OCI-LY7 (cell line): ENCODE measurements around the gene RIMKLB. TPM values are rescaled to one million over a fixed set of nuclear protein-coding genes. Genes with fewer than 3 reads are reported as not detected.

Source experiments
- Bru-seq: library from RNA; stranded (reverse); fragments of 400-500 nt; gene quantifications from one replicate; lab custom pipeline; 2021; lab: Mats Ljungman, UMichigan
- BruChase-seq, 2 experiments: library from RNA; stranded (reverse); fragments of 400-500 nt; gene quantifications; one replicate each; lab custom pipeline; 2021; lab: Mats Ljungman, UMichigan
- BruUV-seq: library from RNA; stranded (reverse); fragments of 400-500 nt; replicated peaks from 2 replicates; lab custom pipeline; 2021; lab: Mats Ljungman, UMichigan
- CTCF ChIA-PET: fragments of 300-600 bp; sonication (Branson Sonifier 250); formaldehyde crosslinking; loops from one replicate; lab custom pipeline; 2022; ENCODE audit warnings: antibody characterized with exemption; ENCODE audit not compliant: unreplicated experiment; lab: Charles Lee
- POLR2A ChIA-PET: fragments of 300-600 bp; sonication (Branson Sonifier 250); formaldehyde crosslinking; loops from one replicate; lab custom pipeline; 2022; ENCODE audit warnings: antibody characterized with exemption; lab: Charles Lee
- DNase-seq: peaks from one replicate; pipeline ENCODE4 v3.0.0-alpha.2; 2015; ENCODE audit warnings: low spot score
- H2AFZ ChIP-seq: fragments of 200-600 bp; sonication (generic), shearing (Covaris generic); 2 replicates; pipeline ENCODE4 v1.6.1; 2014; ENCODE audit warnings: mild to moderate bottlenecking, antibody characterized with exemption, low read length, moderate library complexity
- H3K27ac ChIP-seq: fragments of 200-600 bp; sonication (generic); 2 replicates; pipeline ENCODE4 v1.5.1; 2014; ENCODE audit warnings: mixed run types, low read depth, mild to moderate bottlenecking, moderate library complexity, low read length, inconsistent platforms; ENCODE audit not compliant: poor library complexity, severe bottlenecking
- H3K36me3 ChIP-seq: fragments of 200-600 bp; sonication (generic); 2 replicates; pipeline ENCODE4 v1.6.1; 2014; ENCODE audit warnings: mild to moderate bottlenecking, antibody characterized with exemption, low read length, moderate library complexity, mixed read lengths; ENCODE audit not compliant: insufficient read depth
- H3K4me1 ChIP-seq: fragments of 200-600 bp; sonication (generic); 2 replicates; pipeline ENCODE4 v1.5.1; 2014; ENCODE audit warnings: mild to moderate bottlenecking, low read length; ENCODE audit not compliant: insufficient read depth, poor library complexity, severe bottlenecking
- H3K4me2 ChIP-seq: fragments of 200-600 bp; sonication (generic); 2 replicates; pipeline ENCODE4 v1.6.1; 2014; ENCODE audit warnings: mild to moderate bottlenecking, low read length
- H3K4me3 ChIP-seq: fragments of 200-600 bp; sonication (generic); 2 replicates; pipeline ENCODE4 v1.5.1; 2014; ENCODE audit warnings: mild to moderate bottlenecking, low read depth, low read length; ENCODE audit not compliant: poor library complexity, severe bottlenecking
- H3K79me2 ChIP-seq: fragments of 200-600 bp; sonication (generic); 2 replicates; pipeline ENCODE4 v1.6.1; 2016; ENCODE audit warnings: low read depth, mild to moderate bottlenecking, low read length, moderate library complexity, mixed read lengths; ENCODE audit not compliant: insufficient read depth
- H3K9me2 ChIP-seq: fragments of 200-600 bp; sonication (generic); 2 replicates; pipeline ENCODE4 v1.6.1; 2016; ENCODE audit warnings: mild to moderate bottlenecking, low read length, mixed read lengths; ENCODE audit not compliant: insufficient read depth
- H3K9me3 ChIP-seq: fragments of 200-600 bp; sonication (generic); 2 replicates; pipeline ENCODE4 v1.6.1; 2014; ENCODE audit warnings: mild to moderate bottlenecking, mixed run types, low read length, mixed read lengths
- H4K20me1 ChIP-seq: fragments of 200-600 bp; sonication (generic); 2 replicates; pipeline ENCODE4 v1.6.1; 2014; ENCODE audit warnings: mild to moderate bottlenecking, antibody characterized with exemption, low read length, moderate library complexity, mixed read lengths; ENCODE audit not compliant: insufficient read depth
- EZH2phosphoT487 ChIP-seq: fragments of 200-600 bp; sonication (generic); IDR thresholded peaks from 2 replicates; pipeline ENCODE4 v1.6.1; 2018; ENCODE audit warnings: low read depth, borderline replicate concordance, mild to moderate bottlenecking, mixed run types, antibody characterized with exemption, low read length, moderate library complexity, mixed read lengths
- intact Hi-C: fragments of 100-400 bp; cut with micrococcal nuclease; formaldehyde crosslinking; loops from one replicate; pipeline ENCODE4 v1.10.0; 2022; ENCODE audit not compliant: unreplicated experiment
- long read RNA-seq: library from polyadenylated mRNA; stranded (forward); transcript quantifications from one replicate; pipeline ENCODE4 v2.0.0, GENCODE V29; 2022
- total RNA-seq, 2 experiments: library from RNA; depleted of rRNA in 1 of 2; stranded (reverse); fragments of >200 nt in 1 of 2; shearing (Covaris generic) in 1 of 2; gene quantifications; 2 replicates each; pipeline ENCODE4 v1.2.3, GENCODE V29; 2014 to 2022
- TF ChIP-seq, protein P1 (sequence below): fragments of 200-600 bp; sonication (generic); conservative IDR thresholded peaks from 2 replicates; pipeline ENCODE4 v1.5.1; 2014; ENCODE audit warnings: mild to moderate bottlenecking, antibody characterized with exemption, low read length, moderate library complexity, mixed read lengths

Gene RIMKLB
- total RNA-seq (2014; rRNA removed; shearing (Covaris generic)) (109 and 117 TPM in 2 replicates), total RNA-seq (2022) (84.6 and 122 TPM in 2 replicates), Bru-seq, nascent RNA (percentile 90 among the genes with signal in this experiment), BruChase-seq, experiment 1, labeled RNA remaining after a 6-hour chase (percentile 87 among the genes with signal in this experiment), BruChase-seq, experiment 2, labeled RNA remaining after a 2-hour chase (percentile 86 among the genes with signal in this experiment)
- long read RNA-seq, full-length matches to known transcripts: 67 of 125 reads
- long read RNA-seq, partial matches to known transcripts: 0 of 125 reads
- long read RNA-seq, other reads (novel, unspliced or antisense): 58 of 125 reads

DNA sequence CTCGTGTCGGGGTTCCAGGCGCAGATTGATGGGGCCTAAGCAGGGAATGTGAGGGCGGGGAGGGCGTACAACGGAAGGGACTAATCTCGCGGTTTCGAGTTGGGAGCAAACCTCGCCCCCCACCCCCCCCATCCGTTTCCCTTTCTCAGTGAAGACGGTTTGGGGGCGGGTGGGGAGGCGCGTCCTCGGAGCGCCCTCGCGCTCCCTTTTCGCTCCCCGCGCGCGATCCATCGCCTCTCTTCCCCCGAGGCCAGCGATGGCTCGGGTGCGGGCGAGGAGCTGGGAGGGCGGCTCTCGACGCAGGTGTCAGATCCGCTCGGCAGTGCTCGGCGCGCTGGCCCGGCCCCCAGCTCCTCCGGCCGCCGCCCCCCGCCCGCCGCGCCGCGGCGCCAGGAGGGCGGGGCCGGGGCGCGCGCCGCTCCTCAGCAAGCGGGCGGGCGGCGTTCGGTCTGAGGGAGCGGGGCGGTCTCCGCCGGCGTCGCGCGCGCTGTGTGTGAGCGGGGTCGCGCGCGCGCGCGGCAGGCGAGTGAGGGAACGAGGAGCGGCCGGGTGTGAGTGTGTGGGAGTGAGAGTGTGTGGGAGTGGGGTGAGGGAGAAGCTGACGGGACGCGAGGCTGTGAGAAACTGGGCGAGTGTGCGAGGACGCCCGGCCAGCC is at the start of gene RIMKLB:
Gene RIMKLB (plus strand): TSS at position 516 of the 656 bp plus-strand sequence. CDS start 15,876 bp downstream, outside the sequence.
- H3K79me2 ChIP-seq: peaks cover 50% of the 10 kb centered on the region
- ChIA-PET CTCF (interaction anchor here (0.5 to 1.0 kb wide), 2 partner anchors 13 to 87 kb away, joined by 3 read pairs; no protein-coding TSS in a partner anchor), POLR2A (interaction anchor here (0.6 to 2.1 kb wide), 9 partner anchors 10 to 440 kb away, joined by 3 to 8 read pairs (median 3); partner anchors contain the start of gene AICDA)
- no peaks in the 10 kb centered on the region for H3K9me3 ChIP-seq
- no TSS peak for BruUV-seq
- peaks cover 30% of the 10 kb centered on the region for H3K36me3 ChIP-seq
- intact Hi-C loops: loop anchor here (5.0 to 10.0 kb wide), 3 partner anchors 250 to 1697 kb away; partner anchors contain the start of genes CLECL1, KLRK1 and M6PR
- H3K4me3 ChIP-seq: peak within 1 kb of the TSS; percentile 86
- H4K20me1 ChIP-seq: peaks cover 27% of the 10 kb centered on the region
- H3K27ac ChIP-seq: peak within 1 kb of the TSS; percentile 100
- H3K9me2 ChIP-seq: no peaks in the 10 kb centered on the region
- peaks cover 73% of the 10 kb centered on the region for H3K4me1 ChIP-seq
- DNase-seq: peak; percentile 89
- peak within 1 kb of the TSS; percentile 94 for H3K4me2 ChIP-seq
- H2AFZ ChIP-seq: peak within 1 kb of the TSS; percentile 20; the same call in 1 of the 2 replicates
- TF ChIP-seq, protein P1, sequence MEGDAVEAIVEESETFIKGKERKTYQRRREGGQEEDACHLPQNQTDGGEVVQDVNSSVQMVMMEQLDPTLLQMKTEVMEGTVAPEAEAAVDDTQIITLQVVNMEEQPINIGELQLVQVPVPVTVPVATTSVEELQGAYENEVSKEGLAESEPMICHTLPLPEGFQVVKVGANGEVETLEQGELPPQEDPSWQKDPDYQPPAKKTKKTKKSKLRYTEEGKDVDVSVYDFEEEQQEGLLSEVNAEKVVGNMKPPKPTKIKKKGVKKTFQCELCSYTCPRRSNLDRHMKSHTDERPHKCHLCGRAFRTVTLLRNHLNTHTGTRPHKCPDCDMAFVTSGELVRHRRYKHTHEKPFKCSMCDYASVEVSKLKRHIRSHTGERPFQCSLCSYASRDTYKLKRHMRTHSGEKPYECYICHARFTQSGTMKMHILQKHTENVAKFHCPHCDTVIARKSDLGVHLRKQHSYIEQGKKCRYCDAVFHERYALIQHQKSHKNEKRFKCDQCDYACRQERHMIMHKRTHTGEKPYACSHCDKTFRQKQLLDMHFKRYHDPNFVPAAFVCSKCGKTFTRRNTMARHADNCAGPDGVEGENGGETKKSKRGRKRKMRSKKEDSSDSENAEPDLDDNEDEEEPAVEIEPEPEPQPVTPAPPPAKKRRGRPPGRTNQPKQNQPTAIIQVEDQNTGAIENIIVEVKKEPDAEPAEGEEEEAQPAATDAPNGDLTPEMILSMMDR: 0 out of 2 replicates have a peak, but pooled peaks have one; percentile 4
- no peak for TF ChIP-seq EZH2phosphoT487

GRCh38 chr12:8648576-8649205 is 49.1 kb upstream of the RIMKLB start:
- Histone ChIP-seq H3K4me3 (no peak overlapping the region), H3K4me2 (peak overlapping the region; percentile 35), H3K4me1 (peaks cover 73% of the 10 kb centered on the region), H2AFZ (peak overlapping the region; percentile 67; the same call in 1 of the 2 replicates), H4K20me1 (no peaks in the 10 kb centered on the region), H3K36me3 (no peaks in the 10 kb centered on the region; the same call in 1 of the 2 replicates), H3K9me2 (no peaks in the 10 kb centered on the region), H3K9me3 (no peaks in the 10 kb centered on the region), H3K79me2 (no peaks in the 10 kb centered on the region), H3K27ac (peak overlapping the region; percentile 30)
- intact Hi-C loops: no loop called here
- TF ChIP-seq EZH2phosphoT487: no peak
- TF ChIP-seq, protein P1: no peak
- POLR2A ChIA-PET: interaction anchor here (0.6 to 3.7 kb wide), 10 partner anchors 9 to 264 kb away, joined by 3 to 25 read pairs (median 3); partner anchors contain the start of gene AICDA
- CTCF ChIA-PET: no interaction called here
- no TSS peak for BruUV-seq
- peak; percentile 63 for DNase-seq
